HepG2 (cell line): Measurements from ENCODE around the gene TACC3. TPM values are rescaled to one million over a fixed set of nuclear protein-coding genes. Genes with fewer than 3 reads are reported as not detected.

ENCODE experiments used
- ATAC-seq: fragments of 200-7000 bp; cut with Tn5 transposase; 3 replicates; pipeline ENCODE4 v1.9.1; 2020; ENCODE audit warnings: mild to moderate bottlenecking, moderate library complexity
- BruUV-seq: library from RNA; stranded (reverse); fragments of 400-500 nt; replicated peaks from 2 replicates; lab custom pipeline; 2021; lab: Mats Ljungman, UMichigan
- CTCF ChIA-PET: fragments of 300-600 bp; formaldehyde crosslinking; extraction: SDS; loops from one replicate; lab custom pipeline; 2021; ENCODE audit warnings: low total read pairs, inconsistent platforms, low intra/inter-chr PET ratio; lab: Yijun Ruan, JAX
- POLR2A ChIA-PET: fragments of 350-600 bp; sonication (Branson Sonifier 250); formaldehyde crosslinking; loops from one replicate; lab custom pipeline; 2020; ENCODE audit warnings: antibody characterized with exemption, inconsistent platforms; lab: Yijun Ruan, JAX
- DNase-seq: peaks from one replicate; pipeline ENCODE4 v3.0.0-alpha.2; 2015; ENCODE audit warnings: low spot score
- FAIRE-seq: peaks from 3 replicates; lab custom pipeline; 2011; peaks lifted over from hg19 to GRCh38; lab: Jason Lieb, UNC
- H2AFZ ChIP-seq: one replicate; pipeline ENCODE4 v1.6.1; 2011; ENCODE audit warnings: low read length, inconsistent platforms
- H3K27ac ChIP-seq: fragments of 300-600 bp; 3 replicates; pipeline ENCODE4 v1.8.0; 2011; ENCODE audit warnings: mixed run types, mild to moderate bottlenecking, mixed read lengths, low read length, inconsistent platforms; ENCODE audit not compliant: insufficient read depth; ENCODE audit errors: extremely low read length
- H3K27me3 ChIP-seq, 2 experiments: fragments of 200-600 bp in 1 of 2; 2 replicates in 1 of 2; 3 replicates in 1 of 2; pipeline versions ENCODE4 v1.6.0 to v1.8.0; 2011; ENCODE audit warnings: low read length in 2 of 2, mild to moderate bottlenecking in 2 of 2, moderate library complexity in 2 of 2, inconsistent platforms in 1 of 2; ENCODE audit not compliant: insufficient read depth in 2 of 2, control insufficient read depth in 1 of 2
- H3K36me3 ChIP-seq, 2 experiments: fragments of 200-600 bp in 1 of 2; replicated peaks in 1 of 2; 2 replicates in 1 of 2; 3 replicates in 1 of 2; pipeline versions ENCODE4 v1.5.1 to v1.8.0; 2011; ENCODE audit warnings: low read length in 2 of 2, inconsistent platforms in 1 of 2; ENCODE audit not compliant: insufficient read depth in 2 of 2, control insufficient read depth in 1 of 2
- H3K4me1 ChIP-seq: 2 replicates; pipeline ENCODE4 v1.5.1; 2012; ENCODE audit warnings: low read length, inconsistent platforms; ENCODE audit not compliant: insufficient read depth
- H3K4me2 ChIP-seq: 2 replicates; pipeline ENCODE4 v1.6.0; 2011; ENCODE audit warnings: low read depth, low read length, inconsistent platforms
- H3K4me3 ChIP-seq, 3 experiments: fragments of 200-600 bp in 1 of 3; sonication (generic), shearing (Covaris generic) in 1 of 3; replicated peaks in 1 of 3; 2 replicates each; pipeline ENCODE4 v1.5.1; 2011 to 2016; ENCODE audit warnings: low read length in 3 of 3, inconsistent platforms in 2 of 3, low read depth in 2 of 3, mild to moderate bottlenecking in 2 of 3, control low read depth in 1 of 3, mixed read lengths in 1 of 3; ENCODE audit not compliant: insufficient read depth in 1 of 3
- H3K79me2 ChIP-seq: one replicate; pipeline ENCODE4 v1.6.1; 2011; ENCODE audit warnings: low read length, inconsistent platforms; ENCODE audit not compliant: insufficient read depth
- H3K9ac ChIP-seq: 2 replicates; pipeline ENCODE4 v1.6.0; 2011; ENCODE audit warnings: mild to moderate bottlenecking, low read depth, low read length, inconsistent platforms; ENCODE audit not compliant: insufficient read depth
- H3K9me3 ChIP-seq: 2 replicates; pipeline ENCODE4 v1.5.1; 2012; ENCODE audit warnings: mild to moderate bottlenecking, low read length
- H4K20me1 ChIP-seq: 2 replicates; pipeline ENCODE4 v1.6.0; 2011; ENCODE audit warnings: inconsistent platforms, mild to moderate bottlenecking, low read length, moderate library complexity; ENCODE audit not compliant: insufficient read depth
- ADNP ChIP-seq: sonication (generic); formaldehyde crosslinking; IDR thresholded peaks from 2 replicates; pipeline ENCODE4 v1.4.0; 2020; ENCODE audit warnings: missing genetic modification reagents
- ARNTL ChIP-seq: sonication (generic); formaldehyde crosslinking; IDR thresholded peaks from 2 replicates; pipeline ENCODE4 v1.4.0; 2020; ENCODE audit warnings: mild to moderate bottlenecking, missing genetic modification reagents
- CTCF ChIP-seq: sonication (generic); formaldehyde crosslinking; IDR thresholded peaks from 2 replicates; pipeline ENCODE4 v1.5.0; 2020; ENCODE audit warnings: mild to moderate bottlenecking, missing genetic modification reagents, moderate library complexity
- HNF4A ChIP-seq: sonication (generic); formaldehyde crosslinking; IDR thresholded peaks from 2 replicates; pipeline ENCODE4 v1.4.0; 2020; ENCODE audit warnings: missing genetic modification reagents
- HOXA9 ChIP-seq: sonication (generic); formaldehyde crosslinking; IDR thresholded peaks from 2 replicates; pipeline ENCODE4 v1.8.1; 2022; ENCODE audit warnings: missing genetic modification reagents, mild to moderate bottlenecking, moderate library complexity, borderline replicate concordance
- KIAA2018 ChIP-seq: sonication (generic); formaldehyde crosslinking; IDR thresholded peaks from 2 replicates; pipeline ENCODE4 v1.5.0; 2020; ENCODE audit warnings: mild to moderate bottlenecking, missing genetic modification reagents, borderline replicate concordance
- PHF20 ChIP-seq: sonication (generic); formaldehyde crosslinking; IDR thresholded peaks from 2 replicates; pipeline ENCODE4 v1.5.0; 2020; ENCODE audit warnings: mild to moderate bottlenecking, missing genetic modification reagents
- SAP130 ChIP-seq: IDR thresholded peaks from 2 replicates; pipeline ENCODE4 v1.6.1; 2016; ENCODE audit warnings: low read depth
- TCF7 ChIP-seq: sonication (generic); IDR thresholded peaks from 2 replicates; pipeline ENCODE4 v1.6.1; 2016; ENCODE audit warnings: antibody characterized with exemption, low read depth
- ZBTB7A ChIP-seq: sonication (generic); formaldehyde crosslinking; IDR thresholded peaks from 2 replicates; pipeline ENCODE4 v1.8.0; 2022; ENCODE audit warnings: mild to moderate bottlenecking, missing genetic modification reagents
- ZNF136 ChIP-seq: sonication (generic); formaldehyde crosslinking; IDR thresholded peaks from 2 replicates; pipeline ENCODE4 v1.8.1; 2022; ENCODE audit warnings: low read depth, mild to moderate bottlenecking, moderate library complexity, missing genetic modification reagents
- ZNF30 ChIP-seq: sonication (generic); formaldehyde crosslinking; IDR thresholded peaks from 2 replicates; pipeline ENCODE4 v1.5.0; 2020; ENCODE audit warnings: mild to moderate bottlenecking, missing genetic modification reagents
- WGBS: methylation state at CpG from one replicate; pipeline ENCODE4 v1.1.6; 2017; ENCODE audit warnings: low lambda C conversion rate; 5-methylcytosine and 5-hydroxymethylcytosine counted together
- in situ Hi-C: cut with HindIII; loops from 2 replicates; pipeline ENCODE4 v1.10.0; 2017; ENCODE audit warnings: low pct_unique_long_range_greater_than_20kb; ENCODE audit not compliant: extremely low pct_ligation_motif_present
- intact Hi-C: fragments of 100-400 bp; cut with micrococcal nuclease; formaldehyde crosslinking; loops from one replicate; pipeline ENCODE4 v1.10.0; 2022; ENCODE audit not compliant: unreplicated experiment
- polyA plus RNA-seq, 8 experiments: library from polyadenylated mRNA; depleted of rRNA in 3 of 8; stranded (reverse) in 7 of 8; unstranded in 1 of 8; fragments of >200 nt; fragmentation: Illumina TruSeq in 4 of 8; extraction: Trizol in 4 of 8; gene quantifications; 2 replicates each; pipeline versions ENCODE4 v1.2.1 to v1.2.3, GENCODE V29; 2011 to 2016; ENCODE audit warnings: low read depth in 4 of 8, missing spikeins in 1 of 8, mixed read lengths in 1 of 8; ENCODE audit not compliant: insufficient read depth in 1 of 8
- total RNA-seq, 5 experiments: library from RNA; depleted of rRNA; stranded (reverse); fragments of >200 nt; fragmentation: Illumina TruSeq; extraction: Trizol; gene quantifications; 2 replicates each; pipeline ENCODE4 v1.2.3, GENCODE V29; 2016; ENCODE audit warnings: low read depth in 1 of 5

Gene TACC3
- total and polyA plus RNA-seq, 2 of the 13 experiments (the other 11 are each of a cell fraction or from before 2014, with no cell fraction given): 20.3 to 21.2 TPM

- WGBS: 8% methylated on average over 9 of the region's 31 CpGs
- H3K4me1 ChIP-seq: peaks cover 90% of the 10 kb centered on the region
- peak overlapping the region; percentile 58 for H3K9ac ChIP-seq
- no peak overlapping the region for H3K27ac ChIP-seq
- no peak overlapping the region for H2AFZ ChIP-seq
- no peaks in the 10 kb centered on the region; a peak in 1 of 5 replicates for H3K27me3 ChIP-seq
- no TSS peak for BruUV-seq
- FAIRE-seq: no peak
- H3K79me2 ChIP-seq: no peaks in the 10 kb centered on the region
- in situ Hi-C loops: loop anchor here (10.0 kb wide), 1 partner anchor 53 kb away; no protein-coding TSS in a partner anchor
- POLR2A ChIA-PET: interaction anchor here (0.8 to 3.6 kb wide), 16 partner anchors 9 to 57 kb away, joined by 3 to 70 read pairs (median 10); partner anchors contain the start of genes FGFR3, TACC3 and TMEM129
- H3K4me2 ChIP-seq: peak overlapping the region; percentile 82
- DNase-seq: no peak
- peak; percentile 2 for ATAC-seq
- CTCF ChIA-PET: interaction anchor here (2.9 to 7.5 kb wide), 2 partner anchors 58 to 59 kb away, joined by 22 to 179 read pairs; no protein-coding TSS in a partner anchor
- no peaks in the 10 kb centered on the region for H3K36me3 ChIP-seq
- no peaks in the 10 kb centered on the region for H4K20me1 ChIP-seq
- intact Hi-C loops: no loop called here
- no peaks in the 10 kb centered on the region for H3K9me3 ChIP-seq
- H3K4me3 ChIP-seq: peak overlapping the region; percentile 45 to 73 (median 56); a peak in 5 of 6 replicates
- TF ChIP-seq HNF4A (CRISPR knock-in tag): peak; percentile 23; the same call in 1 of the 2 replicates
- TF ChIP-seq HOXA9 (CRISPR knock-in tag): no peak
- peak; percentile 57; the same call in 1 of the 2 replicates for TF ChIP-seq SAP130
- no peak for TF ChIP-seq TCF7
- TF ChIP-seq CTCF: 0 out of 2 replicates have a peak, but pooled peaks have one; percentile 4
- TF ChIP-seq ARNTL (CRISPR knock-in tag): 0 out of 2 replicates have a peak, but pooled peaks have one; percentile 5
- TF ChIP-seq KIAA2018 (CRISPR knock-in tag): no peak
- TF ChIP-seq ZNF136 (CRISPR knock-in tag): peak; percentile 70; the same call in 1 of the 2 replicates
- 0 out of 2 replicates have a peak, but pooled peaks have one; percentile 21 for TF ChIP-seq PHF20
- TF ChIP-seq ZNF30: no peak
- no peak for TF ChIP-seq ADNP (CRISPR knock-in tag)
- TF ChIP-seq ZBTB7A: 0 out of 2 replicates have a peak, but pooled peaks have one; percentile 16
These were observed 30.0 kb downstream of the TACC3 start for GRCh38 chr4:1751155-1751918.
